ENCODE results near the gene MMP23B.

DNA sequence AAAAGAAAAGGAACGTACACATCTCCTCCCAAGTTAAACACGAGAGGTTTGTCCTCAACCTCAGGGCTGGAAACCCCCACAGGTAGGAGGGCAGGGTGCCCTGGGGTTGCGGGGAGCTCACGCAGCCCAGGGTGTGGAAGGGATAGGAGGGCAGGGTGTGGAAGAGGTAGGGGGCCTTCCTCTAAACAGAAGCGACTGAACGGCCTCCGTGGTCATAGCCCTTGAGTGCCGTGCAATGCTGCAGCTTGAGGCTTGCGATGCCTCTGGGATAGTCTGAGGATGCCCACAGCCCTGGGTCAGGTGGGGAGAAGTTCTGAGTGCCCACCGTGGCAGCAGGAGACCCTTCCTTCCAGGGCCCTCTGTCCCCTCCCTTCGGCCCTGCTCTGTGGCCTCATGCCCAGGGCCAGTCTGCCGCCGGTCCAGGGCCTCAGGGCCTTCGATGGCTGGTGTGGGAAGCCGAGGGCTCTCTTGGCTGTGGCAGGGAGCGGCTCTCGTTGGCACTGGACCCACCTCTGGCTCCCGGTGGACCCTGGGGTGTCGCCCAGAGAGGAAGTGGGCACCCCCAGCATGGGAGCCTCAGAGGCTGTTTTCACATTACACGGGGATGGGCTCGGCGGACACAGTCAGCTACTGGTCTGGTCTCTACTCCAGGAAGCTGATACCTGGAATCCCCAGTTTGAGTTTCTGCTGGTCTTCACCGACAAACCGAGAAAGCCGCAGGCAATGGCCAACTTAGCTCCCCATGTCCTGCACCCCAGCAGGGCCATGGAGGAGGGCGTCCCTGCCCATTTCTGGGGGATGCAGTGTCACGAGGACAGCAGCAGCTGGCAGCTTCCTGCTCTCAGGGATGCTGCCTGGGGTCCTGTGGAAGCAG, 33.2 kb downstream of the MMP23B start:
- TF ChIP-seq EP300 (IDR thresholded peaks at IDR 0.05) (no peak), POLR2A (IDR thresholded peaks at IDR 0.05) (no peak), POLR2AphosphoS5 (IDR thresholded peaks at IDR 0.05) (no peak)
- TF ChIP-seq, protein P1, sequence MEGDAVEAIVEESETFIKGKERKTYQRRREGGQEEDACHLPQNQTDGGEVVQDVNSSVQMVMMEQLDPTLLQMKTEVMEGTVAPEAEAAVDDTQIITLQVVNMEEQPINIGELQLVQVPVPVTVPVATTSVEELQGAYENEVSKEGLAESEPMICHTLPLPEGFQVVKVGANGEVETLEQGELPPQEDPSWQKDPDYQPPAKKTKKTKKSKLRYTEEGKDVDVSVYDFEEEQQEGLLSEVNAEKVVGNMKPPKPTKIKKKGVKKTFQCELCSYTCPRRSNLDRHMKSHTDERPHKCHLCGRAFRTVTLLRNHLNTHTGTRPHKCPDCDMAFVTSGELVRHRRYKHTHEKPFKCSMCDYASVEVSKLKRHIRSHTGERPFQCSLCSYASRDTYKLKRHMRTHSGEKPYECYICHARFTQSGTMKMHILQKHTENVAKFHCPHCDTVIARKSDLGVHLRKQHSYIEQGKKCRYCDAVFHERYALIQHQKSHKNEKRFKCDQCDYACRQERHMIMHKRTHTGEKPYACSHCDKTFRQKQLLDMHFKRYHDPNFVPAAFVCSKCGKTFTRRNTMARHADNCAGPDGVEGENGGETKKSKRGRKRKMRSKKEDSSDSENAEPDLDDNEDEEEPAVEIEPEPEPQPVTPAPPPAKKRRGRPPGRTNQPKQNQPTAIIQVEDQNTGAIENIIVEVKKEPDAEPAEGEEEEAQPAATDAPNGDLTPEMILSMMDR (IDR thresholded peaks at IDR 0.05) = no peak
